Transverse colon (tissue), 4 donors: ENCODE results near the gene KRT35. TPM values are rescaled to one million over a fixed set of nuclear protein-coding genes. Genes with fewer than 3 reads are reported as not detected.

ENCODE experiments used
- DNase-seq: peaks from one replicate; pipeline ENCODE4 v3.0.0-alpha.2; 2019
- H3K27ac ChIP-seq, 4 donors: fragments of 200-600 bp; sonication (generic); 2 replicates each; pipeline ENCODE4 v1.5.1; 2016 to 2018; ENCODE audit warnings: inconsistent platforms in 4 of 4
- H3K27me3 ChIP-seq: fragments of 200-600 bp; sonication (generic); 2 replicates; pipeline ENCODE4 v1.5.1; 2017; ENCODE audit warnings: inconsistent platforms
- H3K36me3 ChIP-seq, 4 donors: fragments of 200-600 bp; sonication (generic); 2 replicates each; pipeline ENCODE4 v1.5.1; 2017 to 2019; ENCODE audit warnings: inconsistent platforms in 4 of 4
- H3K4me1 ChIP-seq, 4 donors: fragments of 200-600 bp; sonication (generic); 2 replicates each; pipeline ENCODE4 v1.5.1; 2017 to 2020; ENCODE audit warnings: inconsistent platforms in 4 of 4
- H3K4me3 ChIP-seq, 4 donors: fragments of 200-600 bp; sonication (generic); 1 replicate in 1 of 4; 2 replicates in 3 of 4; pipeline versions ENCODE4 v1.5.1 to v1.6.1; 2017 to 2019; ENCODE audit warnings: inconsistent platforms in 4 of 4
- H3K9me3 ChIP-seq, 2 donors: fragments of 200-600 bp; sonication (generic); 2 replicates each; pipeline ENCODE4 v1.5.1; 2017 to 2019; ENCODE audit warnings: inconsistent platforms in 2 of 2
- CTCF ChIP-seq, 5 experiments: fragments of 200-600 bp in 3 of 5; fragments of 450-650 bp in 2 of 5; sonication (generic) in 3 of 5; IDR thresholded peaks; 1 replicate in 2 of 5; 2 replicates in 3 of 5; pipeline ENCODE4 v1.5.1; 2016 to 2017; ENCODE audit warnings: antibody characterized with exemption in 5 of 5, inconsistent platforms in 3 of 5, mild to moderate bottlenecking in 2 of 5, moderate library complexity in 1 of 5
- EP300 ChIP-seq: sonication (generic); formaldehyde crosslinking; IDR thresholded peaks from one replicate; pipeline ENCODE4 v1.6.1; 2017; ENCODE audit warnings: antibody characterized with exemption, low read depth
- POLR2A ChIP-seq: fragments of 450-650 bp; IDR thresholded peaks from one replicate; pipeline ENCODE4 v1.6.1; 2016; ENCODE audit warnings: antibody characterized with exemption, mild to moderate bottlenecking, moderate library complexity
- POLR2AphosphoS5 ChIP-seq, 3 donors: sonication (generic); formaldehyde crosslinking; IDR thresholded peaks; one replicate each; pipeline ENCODE4 v1.6.1; 2016; ENCODE audit warnings: antibody characterized with exemption in 3 of 3
- whole genome bisulfite sequencing, 2 donors: methylation state at CpG; one replicate each; pipeline ENCODE4 v1.1.5; 2018; ENCODE audit warnings: low coverage in 1 of 2; 5-methylcytosine and 5-hydroxymethylcytosine counted together
- in situ Hi-C, 4 donors: fragments of 200-750 bp; cut with MboI; loops; one replicate each; pipeline versions ENCODE4 v1.15.0 to v1.15.1; 2017; ENCODE audit warnings: low sequenced_read_pairs in 3 of 4, low pct_ligation_motif_present in 1 of 4, low pct_unique_long_range_greater_than_20kb in 1 of 4
- intact Hi-C: fragments of 100-400 bp; cut with DNase I; formaldehyde crosslinking; loops from one replicate; pipeline ENCODE4 v1.15.1; 2023; ENCODE audit warnings: low total_unique reads
- total RNA-seq, 4 donors: library from RNA; depleted of rRNA; stranded (reverse); fragments of >200 nt; gene quantifications; one replicate each; pipeline ENCODE4 v1.1.0, GENCODE V29; 2016

Gene KRT35
- total RNA-seq, 4 donors from 2014 or later = not detected

GRCh38 chr17:41464173-41464572 is 16.8 kb downstream of the KRT35 start:
- H3K4me1 ChIP-seq = no peaks in the 10 kb centered on the region
- no peaks in the 10 kb centered on the region for H3K36me3 ChIP-seq
- in situ Hi-C loops (no loop called here), intact Hi-C loops (no loop called here)
- no peaks in the 10 kb centered on the region for H3K9me3 ChIP-seq
- H3K27me3 ChIP-seq = no peaks in the 10 kb centered on the region
- DNase-seq = no peak
- no peak overlapping the region for H3K4me3 ChIP-seq
- no peak overlapping the region for H3K27ac ChIP-seq
- TF ChIP-seq POLR2A (no peak), CTCF (IDR thresholded peaks at IDR 0.05) (no peak), EP300 (no peak), POLR2AphosphoS5 (IDR thresholded peaks at IDR 0.05) (no peak)
- 84% methylated on average over 11 of the region's 11 CpGs; no CpG with 5 or more reads in 1 of the 2 donors for WGBS, 2 donors

GRCh38 chr17:41463746-41464145 is 17.2 kb downstream of the KRT35 start:
- 91% methylated on average over 8 of the region's 8 CpGs; no CpG with 5 or more reads in 1 of the 2 donors for WGBS, 2 donors
- DNase-seq = no peak
- TF ChIP-seq CTCF (IDR thresholded peaks at IDR 0.05) = no peak
- no peak for TF ChIP-seq EP300
- TF ChIP-seq POLR2A = no peak
- TF ChIP-seq POLR2AphosphoS5 (IDR thresholded peaks at IDR 0.05) = no peak
- Histone ChIP-seq H3K9me3 (no peaks in the 10 kb centered on the region), H3K36me3 (no peaks in the 10 kb centered on the region), H3K27me3 (no peaks in the 10 kb centered on the region), H3K4me1 (no peaks in the 10 kb centered on the region), H3K27ac (no peak overlapping the region), H3K4me3 (no peak overlapping the region)
- in situ Hi-C loops = no loop called here
- intact Hi-C loops = no loop called here

- Histone ChIP-seq H3K4me1 (no peaks in the 10 kb centered on the region), H3K9me3 (no peaks in the 10 kb centered on the region), H3K36me3 (no peaks in the 10 kb centered on the region), H3K27me3 (no peaks in the 10 kb centered on the region), H3K4me3 (no peak overlapping the region), H3K27ac (no peak overlapping the region)
- in situ Hi-C loops (no loop called here), intact Hi-C loops (no loop called here)
- WGBS, 2 donors = 73% methylated on average over 15 of the region's 15 CpGs; no CpG with 5 or more reads in 1 of the 2 donors
- TF ChIP-seq POLR2AphosphoS5 (IDR thresholded peaks at IDR 0.05) (no peak), POLR2A (no peak), CTCF (IDR thresholded peaks at IDR 0.05) (no peak), EP300 (no peak)
- no peak for DNase-seq
These were observed 18.2 kb downstream of the KRT35 start for GRCh38 chr17:41462705-41463104.

- Histone ChIP-seq H3K4me1 (no peaks in the 10 kb centered on the region), H3K36me3 (no peaks in the 10 kb centered on the region), H3K27ac (no peak overlapping the region), H3K27me3 (peaks cover 4% of the 10 kb centered on the region), H3K9me3 (no peaks in the 10 kb centered on the region), H3K4me3 (no peak overlapping the region)
- in situ Hi-C loops (no loop called here), intact Hi-C loops (no loop called here)
- WGBS, 2 donors = 83% methylated on average over 4 of the region's 4 CpGs; no CpG with 5 or more reads in 1 of the 2 donors
- no peak for TF ChIP-seq CTCF (IDR thresholded peaks at IDR 0.05)
- no peak for TF ChIP-seq POLR2A
- no peak for TF ChIP-seq POLR2AphosphoS5 (IDR thresholded peaks at IDR 0.05)
- TF ChIP-seq EP300 = no peak
- DNase-seq = no peak
These were observed 23.3 kb downstream of the KRT35 start for GRCh38 chr17:41457676-41458075.
